Adrenal gland (tissue), 12 donors: Measurements from ENCODE around the gene CD2AP. TPM values are rescaled to one million over a fixed set of nuclear protein-coding genes. Genes with fewer than 3 reads are reported as not detected.

Source experiments
- DNase-seq, 7 donors: peaks; one replicate each; pipeline ENCODE4 v3.0.0-alpha.2; 2019 to 2020
- H3K27ac ChIP-seq, 5 donors: fragments of 200-600 bp; sonication (generic) in 4 of 5; 1 replicate in 3 of 5; 2 replicates in 2 of 5; pipeline versions ENCODE4 v1.5.1 to v1.8.0; 2016 to 2020; ENCODE audit warnings: mild to moderate bottlenecking in 1 of 5
- H3K27me3 ChIP-seq: fragments of 200-600 bp; 2 replicates; pipeline ENCODE4 v1.8.0; 2021
- H3K36me3 ChIP-seq, 2 donors: fragments of 200-600 bp; replicated peaks in 1 of 2; 1 replicate in 1 of 2; 2 replicates in 1 of 2; pipeline versions ENCODE4 v1.5.1 to v1.8.0; 2018 to 2022
- H3K4me1 ChIP-seq, 2 donors: fragments of 200-600 bp; replicated peaks in 1 of 2; 1 replicate in 1 of 2; 2 replicates in 1 of 2; pipeline versions ENCODE4 v1.5.1 to v1.8.0; 2018 to 2021
- H3K4me3 ChIP-seq, 4 donors: fragments of 200-600 bp; sonication (generic) in 3 of 4; one replicate each; pipeline ENCODE4 v1.5.1; 2016 to 2018
- H3K9me3 ChIP-seq, 3 donors: fragments of 200-600 bp; sonication (generic) in 1 of 3; replicated peaks in 1 of 3; 1 replicate in 2 of 3; 2 replicates in 1 of 3; pipeline versions ENCODE4 v1.5.1 to v1.8.0; 2016 to 2021
- CTCF ChIP-seq, 6 experiments: fragments of 450-650 bp in 4 of 6; fragments of 200-600 bp in 2 of 6; sonication (generic) in 1 of 6; IDR thresholded peaks; 1 replicate in 5 of 6; 2 replicates in 1 of 6; pipeline versions ENCODE4 v1.5.1 to v1.8.0; 2016 to 2021; ENCODE audit warnings: antibody characterized with exemption in 6 of 6, mild to moderate bottlenecking in 2 of 6, moderate library complexity in 1 of 6
- POLR2A ChIP-seq, 2 donors: fragments of 450-650 bp; IDR thresholded peaks; one replicate each; pipeline ENCODE4 v1.6.1; 2017; ENCODE audit warnings: antibody characterized with exemption in 2 of 2, mild to moderate bottlenecking in 2 of 2, moderate library complexity in 1 of 2
- WGBS, 4 donors: extraction: QIAGEN DNeasy Blood & Tissue Kit in 2 of 4; methylation state at CpG; one replicate each; pipeline versions ENCODE4 v1.1.5 to v1.1.7; 2013 to 2017; 5-methylcytosine and 5-hydroxymethylcytosine counted together
- intact Hi-C, 2 donors: fragments of 100-400 bp; cut with DNase I; formaldehyde crosslinking; loops; one replicate each; pipeline versions ENCODE4 v1.14.1 to v1.15.0; 2022 to 2023
- polyA plus RNA-seq, 3 donors: library from polyadenylated mRNA; stranded (reverse); fragments of 200-250 nt in 2 of 3; fragments of 350-450 nt in 1 of 3; fragmentation: Illumina TruSeq in 1 of 3; extraction: RNeasy Lipid Tissue Mini Kit (QIAGEN cat#74804) in 1 of 3; gene quantifications; one replicate each; pipeline ENCODE4 v1.2.3, GENCODE V29; 2013 to 2014
- total RNA-seq, 9 donors: library from RNA; depleted of rRNA in 4 of 9; stranded (reverse); fragments of >200 nt in 4 of 9; fragments of 120-200 nt in 1 of 9; fragmentation: NEBNext Ultra II Directional in 1 of 9; extraction: Animal tissue kit (Norgen Biotek cat#: 25700) in 1 of 9; gene quantifications; one replicate each; pipeline versions ENCODE4 v1.1.0 to v1.2.4, GENCODE V29; 2013 to 2023
- donor health status: healthy with polysubstance abuse.
- donor health status: Bipolar disorder and iron deficiency.
- donor health status: DM: yes; HTN: yes; CAD: no.
- donor health status: DM: no; HTN: no; CAD: no.
- donor health status: DM: no; HTN: no; CAD: no.
- donor health status: DM: yes; HTN: yes; CAD: no.

CD2AP gene
- total and polyA plus RNA-seq, 12 donors: 5.3 to 29.6 (median 20.2) TPM

DNA sequence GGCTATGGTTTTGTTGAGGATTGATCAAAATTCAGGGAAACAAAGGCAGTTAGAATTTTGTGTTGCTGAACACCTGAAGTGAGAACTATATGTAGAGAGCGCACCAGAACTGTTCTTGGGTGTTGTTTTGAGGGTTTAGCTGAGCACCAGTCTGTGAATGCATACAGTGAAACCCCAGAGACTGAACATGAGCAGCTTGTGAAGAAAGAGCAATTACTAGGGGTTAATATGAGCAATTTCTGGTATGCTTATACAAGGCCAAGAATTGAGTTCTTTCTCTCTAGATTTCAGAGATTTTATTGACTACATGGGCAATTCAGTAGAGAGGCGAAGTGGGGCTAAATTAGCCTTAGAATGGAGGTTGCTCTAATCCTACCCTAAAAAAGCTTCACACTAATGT is 93.9 kb downstream of the CD2AP start:
- Histone ChIP-seq H3K4me1 (no peaks in the 10 kb centered on the region), H3K27ac (no peak overlapping the region), H3K27me3 (no peaks in the 10 kb centered on the region), H3K9me3 (no peaks in the 10 kb centered on the region), H3K4me3 (no peak overlapping the region), H3K36me3 (no peaks in the 10 kb centered on the region)
- DNase-seq: no peak
- intact Hi-C loops: no loop called here
- 96 to 98% (median 97%) methylated on average over 2 of the region's 2 CpGs for WGBS, 4 donors
- no peak for TF ChIP-seq CTCF (IDR thresholded peaks at IDR 0.05)
- no peak for TF ChIP-seq POLR2A (IDR thresholded peaks at IDR 0.05)

DNA sequence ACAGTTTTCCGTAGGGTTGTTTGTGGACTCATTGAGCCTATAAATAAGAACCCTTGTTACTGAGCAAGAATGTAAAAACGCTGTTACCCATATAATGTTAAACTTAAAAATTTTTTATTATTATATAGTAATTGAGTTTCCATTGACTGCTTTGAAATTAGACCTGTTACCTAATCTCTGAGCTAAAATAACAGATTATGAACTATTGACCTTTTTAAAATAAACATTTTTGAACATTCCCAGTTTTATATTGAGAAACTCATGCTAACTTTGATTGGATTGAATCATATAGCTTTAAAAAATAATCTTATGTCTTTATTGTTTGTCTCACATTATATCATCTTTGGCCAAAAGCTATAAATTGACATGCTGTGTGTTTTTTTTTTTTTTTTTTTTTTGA is 95.5 kb downstream of the CD2AP start:
- Histone ChIP-seq H3K27me3 (no peaks in the 10 kb centered on the region), H3K27ac (no peak overlapping the region), H3K4me3 (no peak overlapping the region), H3K9me3 (no peaks in the 10 kb centered on the region), H3K4me1 (no peaks in the 10 kb centered on the region), H3K36me3 (no peaks in the 10 kb centered on the region)
- intact Hi-C loops: no loop called here
- 49 to 77% (median 56%) methylated on average over 2 of the region's 2 CpGs for WGBS, 4 donors
- DNase-seq: no peak
- no peak for TF ChIP-seq POLR2A (IDR thresholded peaks at IDR 0.05)
- no peak for TF ChIP-seq CTCF (IDR thresholded peaks at IDR 0.05)

DNA sequence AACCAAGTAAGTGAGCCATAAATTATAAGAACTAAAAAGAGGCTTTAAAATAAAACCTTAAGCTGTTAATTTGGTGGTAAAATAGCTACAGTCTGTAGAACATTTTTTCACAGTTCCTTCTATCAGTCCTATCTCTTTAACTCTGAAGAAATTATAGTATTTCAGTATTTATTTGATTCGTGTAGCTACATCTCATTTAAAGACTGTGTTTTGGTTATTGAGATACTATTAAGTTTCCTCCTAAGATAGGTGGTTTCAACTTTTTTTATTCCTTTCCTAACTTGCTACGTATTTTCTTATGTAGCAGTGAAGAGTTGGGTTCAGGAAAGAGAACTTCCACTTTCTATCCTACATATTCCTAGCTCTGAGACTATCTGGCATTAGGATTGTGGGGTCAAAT is 97.2 kb downstream of the CD2AP start:
- H3K27me3 ChIP-seq: no peaks in the 10 kb centered on the region
- TF ChIP-seq POLR2A (IDR thresholded peaks at IDR 0.05) (no peak), CTCF (IDR thresholded peaks at IDR 0.05) (no peak)
- H3K36me3 ChIP-seq: peaks cover 0 to 6% of the 10 kb centered on the region in 2 donors
- no peak overlapping the region for H3K4me3 ChIP-seq
- no peaks in the 10 kb centered on the region for H3K9me3 ChIP-seq
- H3K4me1 ChIP-seq: no peaks in the 10 kb centered on the region
- H3K27ac ChIP-seq: no peak overlapping the region
- intact Hi-C loops: no loop called here
- DNase-seq: no peak
- 87 to 99% (median 94%) methylated on average over 2 of the region's 2 CpGs for WGBS, 4 donors

DNA sequence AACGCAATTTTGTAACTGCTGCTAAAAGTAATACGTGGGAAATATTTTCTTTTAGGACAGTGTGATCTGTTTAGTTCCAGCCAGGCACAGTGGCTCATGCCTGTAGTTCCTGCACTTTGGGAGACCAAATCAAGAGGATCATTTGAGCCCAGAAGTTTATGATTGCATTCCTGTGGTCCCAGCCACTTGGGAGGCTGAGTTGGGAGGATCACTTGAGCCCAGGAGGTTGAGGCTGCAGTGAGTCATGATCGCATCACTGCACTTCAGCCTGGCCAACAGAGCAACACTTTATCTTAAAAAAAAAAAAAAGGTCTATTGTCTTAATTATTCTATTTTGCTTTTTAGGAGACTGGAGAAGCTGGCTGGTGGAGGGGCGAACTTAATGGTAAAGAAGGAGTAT is 101.5 kb downstream of the CD2AP start:
- 98 to 99% (median 99%) methylated on average over 4 of the region's 4 CpGs for WGBS, 4 donors
- peaks cover 0 to 7% (median 0%) of the 10 kb centered on the region in 3 donors for H3K9me3 ChIP-seq
- DNase-seq: no peak
- peaks cover 0 to 8% of the 10 kb centered on the region in 2 donors for H3K36me3 ChIP-seq
- no peaks in the 10 kb centered on the region for H3K4me1 ChIP-seq
- TF ChIP-seq CTCF (IDR thresholded peaks at IDR 0.05): no peak
- no peak for TF ChIP-seq POLR2A (IDR thresholded peaks at IDR 0.05)
- intact Hi-C loops: no loop called here
- no peaks in the 10 kb centered on the region for H3K27me3 ChIP-seq
- no peak overlapping the region for H3K27ac ChIP-seq
- H3K4me3 ChIP-seq: no peak overlapping the region
